Neural cell (in vitro differentiated cells): ENCODE measurements around the gene HIVEP3. TPM values are rescaled to one million over a fixed set of nuclear protein-coding genes. Genes with fewer than 3 reads are reported as not detected.

Experiments used
- H2AFZ ChIP-seq: fragments of 200-600, 300-800 bp; sonication (generic), shearing (Covaris generic); 2 replicates; pipeline ENCODE4 v1.6.0; 2014; ENCODE audit warnings: low read depth, mild to moderate bottlenecking, antibody characterized with exemption, low read length, moderate library complexity
- H3F3A ChIP-seq: fragments of 200-600 bp; shearing (Covaris generic); 2 replicates; pipeline ENCODE4 v1.6.1; 2016; ENCODE audit warnings: mild to moderate bottlenecking, moderate library complexity, mixed read lengths, antibody characterized with exemption, low read length; ENCODE audit not compliant: insufficient read depth, poor library complexity, severe bottlenecking
- H3K27ac ChIP-seq: fragments of 200-600, 300-800 bp; sonication (generic), shearing (Covaris generic); 2 replicates; pipeline ENCODE4 v1.5.1; 2014; ENCODE audit warnings: mild to moderate bottlenecking, low read length, moderate library complexity
- H3K27me3 ChIP-seq: fragments of 300-800, 200-600 bp; sonication (generic), shearing (Covaris generic); 2 replicates; pipeline ENCODE4 v1.6.0; 2014; ENCODE audit warnings: mild to moderate bottlenecking, low read depth, low read length, moderate library complexity; ENCODE audit not compliant: insufficient read depth
- H3K36me3 ChIP-seq: fragments of 300-800, 200-600 bp; sonication (generic), shearing (Covaris generic); 2 replicates; pipeline ENCODE4 v1.5.1; 2014; ENCODE audit warnings: mild to moderate bottlenecking, antibody characterized with exemption, low read length, moderate library complexity; ENCODE audit not compliant: insufficient read depth
- H3K4me2 ChIP-seq: fragments of 300-800, 200-600 bp; sonication (generic), shearing (Covaris generic); 2 replicates; pipeline ENCODE4 v1.6.0; 2014; ENCODE audit warnings: mild to moderate bottlenecking, low read length
- H3K4me3 ChIP-seq: fragments of 300-800, 200-600 bp; sonication (generic), shearing (Covaris generic); 2 replicates; pipeline ENCODE4 v1.5.1; 2014; ENCODE audit warnings: mild to moderate bottlenecking, low read length, moderate library complexity
- H3K79me2 ChIP-seq: fragments of 200-600 bp; shearing (Covaris generic); replicated peaks from 2 replicates; pipeline ENCODE4 v1.6.0; 2014; ENCODE audit warnings: mild to moderate bottlenecking, low read length, moderate library complexity; ENCODE audit not compliant: insufficient read depth
- H3K9ac ChIP-seq: fragments of 300-800, 200-600 bp; sonication (generic), shearing (Covaris generic); 2 replicates; pipeline ENCODE4 v1.6.1; 2016; ENCODE audit warnings: mild to moderate bottlenecking, low read length, mixed read lengths
- H3K9me2 ChIP-seq: fragments of 200-600 bp; shearing (Covaris generic); 2 replicates; pipeline ENCODE4 v1.6.1; 2016; ENCODE audit warnings: mild to moderate bottlenecking, low read length, mixed read lengths; ENCODE audit not compliant: insufficient read depth
- H3K9me3 ChIP-seq: fragments of 200-600, 300-800 bp; sonication (generic), shearing (Covaris generic); 2 replicates; pipeline ENCODE4 v1.6.1; 2016; ENCODE audit warnings: mild to moderate bottlenecking, mixed run types, low read length, moderate library complexity, mixed read lengths
- H4K20me1 ChIP-seq: fragments of 200-600 bp; shearing (Covaris generic); 2 replicates; pipeline ENCODE4 v1.6.1; 2016; ENCODE audit warnings: mild to moderate bottlenecking, mixed run types; ENCODE audit not compliant: insufficient read depth
- EP300 ChIP-seq: fragments of 450-650 bp; conservative IDR thresholded peaks from 2 replicates; pipeline ENCODE4 v1.6.1; 2014; ENCODE audit warnings: antibody characterized with exemption, mild to moderate bottlenecking, moderate library complexity; ENCODE audit not compliant: poor library complexity, severe bottlenecking
- EZH2 ChIP-seq: fragments of 200-600, 300-800 bp; shearing (Covaris generic), sonication (generic); IDR thresholded peaks from 2 replicates; pipeline ENCODE4 v1.6.1; 2014; ENCODE audit warnings: antibody characterized with exemption, low read length, borderline replicate concordance, mild to moderate bottlenecking; ENCODE audit not compliant: insufficient read depth, poor library complexity, severe bottlenecking
- MXI1 ChIP-seq: fragments of 450-650 bp; conservative IDR thresholded peaks from 2 replicates; pipeline ENCODE4 v1.6.1; 2014; ENCODE audit warnings: antibody characterized with exemption, mild to moderate bottlenecking; ENCODE audit not compliant: poor library complexity, severe bottlenecking
- POLR2AphosphoS5 ChIP-seq: IDR thresholded peaks from 2 replicates; pipeline ENCODE4 v1.6.1; 2012
- RAD21 ChIP-seq: fragments of 450-650 bp; conservative IDR thresholded peaks from 2 replicates; pipeline ENCODE4 v1.6.1; 2014; ENCODE audit warnings: antibody characterized with exemption, mild to moderate bottlenecking, moderate library complexity
- REST ChIP-seq: IDR thresholded peaks from 2 replicates; pipeline ENCODE4 v1.6.1; 2012; ENCODE audit warnings: borderline replicate concordance
- SMC3 ChIP-seq: fragments of 450-650 bp; conservative IDR thresholded peaks from 2 replicates; pipeline ENCODE4 v1.6.1; 2014; ENCODE audit warnings: antibody characterized with exemption, mild to moderate bottlenecking, moderate library complexity; ENCODE audit not compliant: poor library complexity
- TAF1 ChIP-seq: IDR thresholded peaks from 2 replicates; pipeline ENCODE4 v1.6.1; 2012; ENCODE audit warnings: low read depth
- polyA plus RNA-seq: library from polyadenylated mRNA; depleted of rRNA; stranded (reverse); fragments of >200 nt; gene quantifications from 2 replicates; pipeline ENCODE4 v1.2.3, GENCODE V29; 2014
- TF ChIP-seq, protein P1 (sequence below): fragments of 450-650 bp; IDR thresholded peaks from 2 replicates; pipeline ENCODE4 v1.5.1; 2014; ENCODE audit warnings: antibody characterized with exemption, mild to moderate bottlenecking, moderate library complexity; ENCODE audit not compliant: poor library complexity, severe bottlenecking

Gene HIVEP3
- polyA plus RNA-seq, 1 donor from 2014 or later = 2.6 TPM

GRCh38 chr1:41524676-41525675 is 393.7 kb downstream of the HIVEP3 start:
- Histone ChIP-seq H2AFZ (no peak overlapping the region), H4K20me1 (no peaks in the 10 kb centered on the region), H3K4me3 (no peak overlapping the region), H3K36me3 (no peaks in the 10 kb centered on the region), H3K79me2 (no peaks in the 10 kb centered on the region), H3K27me3 (no peaks in the 10 kb centered on the region), H3K4me2 (no peak overlapping the region), H3K9me2 (no peaks in the 10 kb centered on the region), H3K9me3 (no peaks in the 10 kb centered on the region), H3K9ac (no peak overlapping the region), H3F3A (no peaks in the 10 kb centered on the region), H3K27ac (no peak overlapping the region)
- TF ChIP-seq REST (no peak), SMC3 (no peak), MXI1 (no peak), EP300 (no peak), RAD21 (no peak), POLR2AphosphoS5 (no peak), TAF1 (no peak), EZH2 (no peak)
- TF ChIP-seq, protein P1, sequence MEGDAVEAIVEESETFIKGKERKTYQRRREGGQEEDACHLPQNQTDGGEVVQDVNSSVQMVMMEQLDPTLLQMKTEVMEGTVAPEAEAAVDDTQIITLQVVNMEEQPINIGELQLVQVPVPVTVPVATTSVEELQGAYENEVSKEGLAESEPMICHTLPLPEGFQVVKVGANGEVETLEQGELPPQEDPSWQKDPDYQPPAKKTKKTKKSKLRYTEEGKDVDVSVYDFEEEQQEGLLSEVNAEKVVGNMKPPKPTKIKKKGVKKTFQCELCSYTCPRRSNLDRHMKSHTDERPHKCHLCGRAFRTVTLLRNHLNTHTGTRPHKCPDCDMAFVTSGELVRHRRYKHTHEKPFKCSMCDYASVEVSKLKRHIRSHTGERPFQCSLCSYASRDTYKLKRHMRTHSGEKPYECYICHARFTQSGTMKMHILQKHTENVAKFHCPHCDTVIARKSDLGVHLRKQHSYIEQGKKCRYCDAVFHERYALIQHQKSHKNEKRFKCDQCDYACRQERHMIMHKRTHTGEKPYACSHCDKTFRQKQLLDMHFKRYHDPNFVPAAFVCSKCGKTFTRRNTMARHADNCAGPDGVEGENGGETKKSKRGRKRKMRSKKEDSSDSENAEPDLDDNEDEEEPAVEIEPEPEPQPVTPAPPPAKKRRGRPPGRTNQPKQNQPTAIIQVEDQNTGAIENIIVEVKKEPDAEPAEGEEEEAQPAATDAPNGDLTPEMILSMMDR = no peak

DNA sequence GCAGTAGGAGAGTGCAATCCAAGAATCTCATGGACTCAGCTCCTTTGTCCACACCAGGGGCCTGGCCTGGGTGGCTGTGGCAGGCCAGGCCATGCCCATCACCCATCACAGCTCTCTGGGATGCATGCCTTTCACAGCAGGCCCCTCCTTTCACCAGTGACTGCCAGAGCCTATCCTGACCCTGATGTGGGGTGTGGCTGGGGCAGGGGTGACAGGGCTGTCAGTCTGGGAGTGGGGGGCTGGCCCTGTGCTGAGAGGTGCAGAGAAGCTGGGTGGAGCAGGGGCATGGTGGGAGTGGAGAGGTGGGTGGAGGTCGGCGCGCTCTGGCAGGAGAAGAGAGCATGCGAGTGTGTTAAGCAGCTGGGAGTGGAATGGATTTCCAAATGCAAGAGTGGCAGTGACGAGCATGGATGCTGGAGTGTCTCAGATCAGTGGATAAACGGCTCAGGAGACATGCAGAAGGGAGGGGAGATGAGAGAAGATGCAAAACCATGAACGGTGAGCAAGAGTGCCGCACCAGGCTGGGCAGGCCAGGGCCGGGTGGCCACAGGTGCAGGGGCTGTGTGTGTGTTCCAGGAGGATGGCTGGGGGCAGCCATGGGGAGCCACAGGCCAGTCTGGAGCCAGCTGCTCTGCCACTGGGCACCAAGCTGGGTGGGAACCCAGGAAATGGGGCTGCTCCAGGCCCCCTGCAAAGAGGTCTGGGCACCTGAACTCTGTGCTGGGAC is 394.6 kb downstream of the HIVEP3 start:
- H3K79me2 ChIP-seq = no peaks in the 10 kb centered on the region
- TF ChIP-seq POLR2AphosphoS5 (no peak), RAD21 (no peak)
- H3K9me3 ChIP-seq = no peaks in the 10 kb centered on the region
- H3K4me2 ChIP-seq = no peak overlapping the region
- no peaks in the 10 kb centered on the region for H3K36me3 ChIP-seq
- no peaks in the 10 kb centered on the region for H3K27me3 ChIP-seq
- no peaks in the 10 kb centered on the region for H3K9me2 ChIP-seq
- no peaks in the 10 kb centered on the region for H4K20me1 ChIP-seq
- no peak overlapping the region for H2AFZ ChIP-seq
- H3K9ac ChIP-seq = no peak overlapping the region
- no peak overlapping the region for H3K27ac ChIP-seq
- H3K4me3 ChIP-seq = no peak overlapping the region
- no peaks in the 10 kb centered on the region for H3F3A ChIP-seq
